ENCODE results near the gene CASP6.

DNA sequence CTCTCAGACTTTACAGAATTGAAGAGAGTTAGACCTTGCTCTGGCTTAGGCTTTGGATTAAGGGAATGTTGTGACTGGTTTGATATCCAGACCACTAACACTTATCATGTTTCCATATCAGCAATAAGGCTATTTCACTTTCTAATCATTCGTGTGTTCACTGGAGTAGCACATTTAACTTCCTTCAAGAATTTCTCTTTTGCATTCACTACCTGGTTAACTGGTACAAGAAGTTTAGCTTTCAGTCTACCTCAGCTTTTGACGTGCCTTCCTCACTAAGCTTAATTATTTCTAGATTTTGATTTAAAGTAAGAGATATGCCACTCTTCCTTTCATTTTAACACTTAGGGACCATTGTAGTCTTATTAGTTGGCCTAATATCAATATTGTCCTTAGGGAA is 62.6 kb downstream of the CASP6 start:
- TF ChIP-seq POLR2A (IDR thresholded peaks at IDR 0.05; ENCODE audit: low read depth, low read length) (no peak), POLR2AphosphoS5 (IDR thresholded peaks at IDR 0.05; ENCODE audit: low read depth, low read length) (no peak), TAF1 (IDR thresholded peaks at IDR 0.05; ENCODE audit: borderline replicate concordance, low read depth, low read length) (no peak)

Measured in GM12892 (cell line).